ENCODE data around the gene DPF3. TPM values are rescaled to one million over a fixed set of nuclear protein-coding genes. Genes with fewer than 3 reads are reported as not detected.
A peak's percentile ranks its signal among the peaks of the same experiment; 100 is the strongest.

The DPF3 gene
- total RNA-seq, 1 donor from 2014 or later = 0.86 TPM

GRCh38 chr14:72906316-72906715 lies 12.4 kb upstream of the DPF3 start:
- no peak for TF ChIP-seq CTCF (conservative IDR thresholded peaks at IDR 0.05; ENCODE audit: low read depth, low read length)
- no peak overlapping the region for H3K4me3 ChIP-seq (ENCODE audit: low read depth, low read length)
- peak; percentile 97 for DNase-seq (ENCODE audit: low read depth)

- DNase-seq (ENCODE audit: low read depth) = no peak
- TF ChIP-seq CTCF (conservative IDR thresholded peaks at IDR 0.05; ENCODE audit: low read depth, low read length) = peak; percentile 96
- no peak overlapping the region for H3K4me3 ChIP-seq (ENCODE audit: low read depth, low read length)
These were observed 11.1 kb upstream of the DPF3 start for GRCh38 chr14:72904840-72905561.

GRCh38 chr14:72904218-72904617 lies 10.3 kb upstream of the DPF3 start:
- DNase-seq (ENCODE audit: low read depth) = no peak
- no peak overlapping the region for H3K4me3 ChIP-seq (ENCODE audit: low read depth, low read length)
- TF ChIP-seq CTCF (conservative IDR thresholded peaks at IDR 0.05; ENCODE audit: low read depth, low read length) = no peak

GRCh38 chr14:72903716-72904115 lies 9.8 kb upstream of the DPF3 start:
- H3K4me3 ChIP-seq (ENCODE audit: low read depth, low read length) = no peak overlapping the region
- no peak for TF ChIP-seq CTCF (conservative IDR thresholded peaks at IDR 0.05; ENCODE audit: low read depth, low read length)
- DNase-seq (ENCODE audit: low read depth) = no peak

- no peak overlapping the region for H3K4me3 ChIP-seq (ENCODE audit: low read depth, low read length)
- no peak for DNase-seq (ENCODE audit: low read depth)
- TF ChIP-seq CTCF (conservative IDR thresholded peaks at IDR 0.05; ENCODE audit: low read depth, low read length) = no peak
These were observed 9.1 kb upstream of the DPF3 start for GRCh38 chr14:72902801-72903530.

GRCh38 chr14:72901361-72901760 lies 7.5 kb upstream of the DPF3 start:
- TF ChIP-seq CTCF (conservative IDR thresholded peaks at IDR 0.05; ENCODE audit: low read depth, low read length) = no peak
- H3K4me3 ChIP-seq (ENCODE audit: low read depth, low read length) = no peak overlapping the region
- DNase-seq (ENCODE audit: low read depth) = no peak

Measured in epithelial cell of proximal tubule (primary cell).